Measurements from ENCODE around the gene SLIT3. TPM values are rescaled to one million over a fixed set of nuclear protein-coding genes. Genes with fewer than 3 reads are reported as not detected.

Gene SLIT3
- polyA plus RNA-seq, 6 donors from 2014 or later, result not detected

DNA sequence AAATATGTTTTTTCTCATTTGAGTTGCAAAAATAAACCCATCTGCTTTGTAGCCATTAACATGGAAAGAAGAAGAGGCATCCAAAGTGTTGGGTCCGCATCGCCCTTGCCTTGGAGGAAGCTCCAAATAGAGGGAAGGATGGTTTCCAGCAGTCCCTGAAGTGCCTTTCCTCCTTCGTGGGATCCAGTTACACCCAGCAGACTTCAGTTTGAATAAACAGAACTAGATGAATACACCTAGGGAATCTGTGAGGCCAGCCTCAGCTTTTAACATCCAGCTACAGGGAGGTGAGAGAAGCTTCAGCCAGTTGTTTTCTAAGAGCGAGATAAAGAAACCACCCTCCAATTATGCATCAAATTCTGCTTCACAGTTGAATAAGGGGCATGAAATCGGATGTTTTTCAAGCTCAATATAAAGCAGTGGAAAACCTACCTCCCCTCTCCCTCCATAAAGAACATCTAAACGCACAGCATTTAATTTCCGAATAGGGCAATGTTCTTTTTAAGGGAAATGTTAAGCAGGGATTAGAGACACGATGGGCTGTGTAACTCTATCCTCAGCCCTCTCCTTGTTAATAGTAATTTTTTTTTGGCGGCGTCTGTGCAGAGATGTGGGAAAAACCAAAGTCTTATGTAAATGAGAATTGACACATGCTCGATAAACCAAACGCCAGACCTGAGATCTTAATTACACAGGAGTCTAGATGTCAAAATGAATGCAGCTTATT lies 264.7 kb downstream of the SLIT3 start:
- Mint-ChIP-seq H3K27me3 (peaks cover 0 to 11% (median 0%) of the 10 kb centered on the region in 3 donors), H3K27ac (no peak overlapping the region), H3K4me3 (no peak overlapping the region), H3K36me3 (no peaks in the 10 kb centered on the region), H3K4me1 (no peaks in the 10 kb centered on the region), H3K9me3 (peaks cover 0 to 7% (median 4%) of the 10 kb centered on the region in 7 donors)
- no peak for ATAC-seq (ENCODE audit: low read depth in 2 of 2)
- no peak for DNase-seq

- ATAC-seq (ENCODE audit: low read depth in 2 of 2), result no peak
- peaks cover 0 to 19% (median 4%) of the 10 kb centered on the region in 7 donors for H3K9me3 Mint-ChIP-seq
- peaks cover 0 to 8% (median 8%) of the 10 kb centered on the region in 3 donors for H3K27me3 Mint-ChIP-seq
- H3K4me3 Mint-ChIP-seq, result no peak overlapping the region
- H3K36me3 Mint-ChIP-seq, result no peaks in the 10 kb centered on the region
- no peaks in the 10 kb centered on the region for H3K4me1 Mint-ChIP-seq
- DNase-seq, result no peak
- H3K27ac Mint-ChIP-seq, result no peak overlapping the region
These were observed 271.2 kb downstream of the SLIT3 start for GRCh38 chr5:169029661-169030274.

GRCh38 chr5:169029037-169029436 lies 271.9 kb downstream of the SLIT3 start:
- peaks cover 0 to 16% (median 4%) of the 10 kb centered on the region in 7 donors for H3K9me3 Mint-ChIP-seq
- no peaks in the 10 kb centered on the region for H3K36me3 Mint-ChIP-seq
- no peak for ATAC-seq (ENCODE audit: low read depth in 2 of 2)
- H3K27ac Mint-ChIP-seq, result no peak overlapping the region
- peaks cover 6 to 8% (median 8%) of the 10 kb centered on the region in 3 donors for H3K27me3 Mint-ChIP-seq
- H3K4me1 Mint-ChIP-seq, result no peaks in the 10 kb centered on the region
- no peak overlapping the region for H3K4me3 Mint-ChIP-seq
- no peak for DNase-seq

DNA sequence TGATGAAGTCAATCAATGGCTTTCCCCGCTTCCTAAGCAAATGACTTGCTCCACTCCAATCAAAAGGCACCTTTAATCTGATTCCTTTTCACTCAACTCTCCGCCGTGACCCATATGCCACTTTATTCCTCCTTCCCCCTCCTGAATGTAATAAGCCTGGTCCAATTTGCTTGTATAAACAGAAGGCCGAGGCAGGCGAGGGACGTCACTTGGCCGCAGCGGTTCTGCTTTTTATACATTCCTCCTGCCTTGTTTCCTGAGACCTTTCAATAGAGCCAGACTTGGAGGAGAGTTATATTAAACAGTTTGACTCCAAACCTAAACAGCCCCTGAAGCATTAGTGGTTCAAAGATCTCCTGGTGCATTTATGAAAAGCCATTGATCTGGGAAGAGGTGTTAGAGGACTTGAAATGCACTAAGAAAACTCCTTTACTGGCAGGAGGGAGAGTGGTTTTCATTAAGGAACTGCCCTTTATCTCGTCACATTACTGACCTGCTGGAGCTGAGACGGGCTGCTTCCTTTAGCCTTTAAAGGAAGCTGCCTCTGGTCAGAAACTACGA lies 273.4 kb downstream of the SLIT3 start:
- no peak overlapping the region for H3K27ac Mint-ChIP-seq
- no peaks in the 10 kb centered on the region for H3K36me3 Mint-ChIP-seq
- H3K9me3 Mint-ChIP-seq, result peaks cover 0 to 14% (median 4%) of the 10 kb centered on the region in 7 donors
- peaks cover 8 to 10% (median 8%) of the 10 kb centered on the region in 3 donors for H3K27me3 Mint-ChIP-seq
- ATAC-seq (ENCODE audit: low read depth in 2 of 2), result no peak
- no peak overlapping the region for H3K4me3 Mint-ChIP-seq
- no peaks in the 10 kb centered on the region for H3K4me1 Mint-ChIP-seq
- no peak for DNase-seq

- H3K27ac Mint-ChIP-seq, result no peak overlapping the region
- H3K36me3 Mint-ChIP-seq, result no peaks in the 10 kb centered on the region
- H3K4me1 Mint-ChIP-seq, result no peaks in the 10 kb centered on the region
- peaks cover 8 to 17% (median 9%) of the 10 kb centered on the region in 3 donors for H3K27me3 Mint-ChIP-seq
- no peak overlapping the region for H3K4me3 Mint-ChIP-seq
- H3K9me3 Mint-ChIP-seq, result peaks cover 0 to 14% (median 4%) of the 10 kb centered on the region in 7 donors
- ATAC-seq (ENCODE audit: low read depth in 2 of 2) (no peak), DNase-seq (no peak)
These were observed 275.4 kb downstream of the SLIT3 start for GRCh38 chr5:169025491-169025890.

GRCh38 chr5:169024421-169024820 lies 276.5 kb downstream of the SLIT3 start:
- Mint-ChIP-seq H3K4me3 (no peak overlapping the region), H3K27me3 (peaks cover 8 to 17% (median 9%) of the 10 kb centered on the region in 3 donors), H3K27ac (no peak overlapping the region), H3K36me3 (no peaks in the 10 kb centered on the region), H3K9me3 (peaks cover 0 to 14% (median 5%) of the 10 kb centered on the region in 7 donors), H3K4me1 (no peaks in the 10 kb centered on the region)
- ATAC-seq (ENCODE audit: low read depth in 2 of 2), result no peak
- DNase-seq, result no peak

DNA sequence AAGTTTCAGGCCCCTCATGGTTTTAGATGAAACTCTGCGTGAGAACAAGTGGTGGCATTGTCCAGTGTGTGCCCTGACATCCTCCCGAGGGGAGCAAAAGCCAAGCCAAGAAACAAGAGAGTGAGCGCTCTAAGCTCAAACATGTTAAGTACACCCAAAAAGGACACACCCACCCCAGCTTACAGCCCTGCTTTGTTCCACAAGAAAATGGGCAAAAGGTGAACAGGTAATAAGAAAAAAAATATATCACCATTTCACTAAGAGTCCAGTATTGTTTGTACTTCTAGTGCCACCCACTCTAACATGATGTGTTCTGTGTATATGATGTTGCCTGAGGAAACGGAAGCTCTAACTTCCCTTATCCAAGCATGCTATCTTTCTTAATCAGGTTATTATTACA lies 278.2 kb downstream of the SLIT3 start:
- peaks cover 6 to 25% (median 8%) of the 10 kb centered on the region in 3 donors for H3K27me3 Mint-ChIP-seq

GRCh38 chr5:169020102-169020501 lies 280.8 kb downstream of the SLIT3 start:
- Mint-ChIP-seq H3K27me3 (peaks cover 0 to 25% (median 4%) of the 10 kb centered on the region in 3 donors), H3K4me1 (no peaks in the 10 kb centered on the region), H3K36me3 (no peaks in the 10 kb centered on the region), H3K4me3 (no peak overlapping the region), H3K9me3 (peaks cover 0 to 6% (median 2%) of the 10 kb centered on the region in 7 donors), H3K27ac (no peak overlapping the region)
- ATAC-seq (ENCODE audit: low read depth in 2 of 2) (no peak), DNase-seq (no peak)

More for the DNA sequence above, 278.2 kb downstream of the SLIT3 start:
- no peak for ATAC-seq (ENCODE audit: low read depth in 2 of 2)
- DNase-seq, result no peak
- Mint-ChIP-seq H3K27ac (no peak overlapping the region), H3K36me3 (no peaks in the 10 kb centered on the region), H3K9me3 (peaks cover 0 to 13% (median 4%) of the 10 kb centered on the region in 7 donors), H3K4me3 (no peak overlapping the region), H3K4me1 (no peaks in the 10 kb centered on the region)

- no peak overlapping the region for H3K4me3 Mint-ChIP-seq
- H3K36me3 Mint-ChIP-seq, result no peaks in the 10 kb centered on the region
- peaks cover 4 to 18% (median 5%) of the 10 kb centered on the region in 3 donors for H3K27me3 Mint-ChIP-seq
- no peak for DNase-seq
- ATAC-seq (ENCODE audit: low read depth in 2 of 2), result no peak
- no peaks in the 10 kb centered on the region for H3K4me1 Mint-ChIP-seq
- peaks cover 0 to 4% (median 1%) of the 10 kb centered on the region in 7 donors for H3K9me3 Mint-ChIP-seq
- no peak overlapping the region for H3K27ac Mint-ChIP-seq
These were observed 282.0 kb downstream of the SLIT3 start for GRCh38 chr5:169018925-169019324.

DNA sequence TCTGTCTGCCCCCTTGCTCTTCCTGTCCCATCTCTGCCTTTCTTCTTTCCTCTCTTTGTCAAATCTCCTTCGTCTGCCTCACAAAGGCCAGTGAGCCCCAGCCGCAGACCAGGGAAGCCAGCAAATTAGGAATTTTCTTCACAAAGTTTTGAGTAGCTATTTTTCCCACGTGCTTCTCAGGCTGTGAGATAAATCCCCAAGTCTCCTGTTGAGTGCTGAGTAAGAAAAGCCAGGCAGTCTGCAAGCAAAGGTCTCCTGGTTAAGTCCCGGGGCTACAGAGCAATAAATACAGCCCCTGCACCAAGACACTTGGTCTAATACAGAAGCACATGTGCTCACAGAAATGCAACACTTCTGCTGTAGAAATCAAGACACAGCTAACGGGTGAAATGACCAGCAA lies 284.9 kb downstream of the SLIT3 start:
- Mint-ChIP-seq H3K36me3 (no peaks in the 10 kb centered on the region), H3K27ac (no peak overlapping the region), H3K4me1 (no peaks in the 10 kb centered on the region), H3K4me3 (no peak overlapping the region), H3K9me3 (peaks cover 0 to 2% (median 0%) of the 10 kb centered on the region in 7 donors), H3K27me3 (peaks cover 0 to 20% (median 11%) of the 10 kb centered on the region in 3 donors)
- ATAC-seq (ENCODE audit: low read depth in 2 of 2) (no peak), DNase-seq (no peak)

- Mint-ChIP-seq H3K36me3 (no peaks in the 10 kb centered on the region), H3K4me1 (no peaks in the 10 kb centered on the region), H3K4me3 (no peak overlapping the region), H3K27ac (no peak overlapping the region), H3K27me3 (peaks cover 0 to 21% (median 14%) of the 10 kb centered on the region in 3 donors), H3K9me3 (no peaks in the 10 kb centered on the region)
- no peak for ATAC-seq (ENCODE audit: low read depth in 2 of 2)
- DNase-seq, result no peak
These were observed 287.1 kb downstream of the SLIT3 start for GRCh38 chr5:169013846-169014245.

GRCh38 chr5:169013208-169013728 lies 287.7 kb downstream of the SLIT3 start:
- Mint-ChIP-seq H3K9me3 (no peaks in the 10 kb centered on the region), H3K27me3 (peaks cover 0 to 20% (median 19%) of the 10 kb centered on the region in 3 donors), H3K27ac (no peak overlapping the region), H3K4me1 (no peaks in the 10 kb centered on the region), H3K36me3 (no peaks in the 10 kb centered on the region), H3K4me3 (no peak overlapping the region)
- no peak for DNase-seq
- ATAC-seq (ENCODE audit: low read depth in 2 of 2), result no peak

- Mint-ChIP-seq H3K27me3 (peaks cover 0 to 25% (median 16%) of the 10 kb centered on the region in 3 donors), H3K27ac (no peak overlapping the region), H3K36me3 (no peaks in the 10 kb centered on the region), H3K4me1 (no peaks in the 10 kb centered on the region), H3K4me3 (no peak overlapping the region), H3K9me3 (no peaks in the 10 kb centered on the region)
- ATAC-seq (ENCODE audit: low read depth in 2 of 2) (no peak), DNase-seq (no peak)
These were observed 288.5 kb downstream of the SLIT3 start for GRCh38 chr5:169012450-169012849.
